HG02870 (cell line): Measurements from ENCODE around the gene EZR.
"Not testable (repeated sequence)": the region's sequence is repeated elsewhere in the genome, so short reads cannot be mapped to it uniquely, and the experiment has no call there.

ENCODE experiments used
- ATAC-seq: cut with Tn5 transposase; IDR thresholded peaks from one replicate; pipeline ENCODE4 v1.9.1; 2021; ENCODE audit warnings: mild to moderate bottlenecking, moderate library complexity; ENCODE audit not compliant: unreplicated experiment

The EZR gene

DNA sequence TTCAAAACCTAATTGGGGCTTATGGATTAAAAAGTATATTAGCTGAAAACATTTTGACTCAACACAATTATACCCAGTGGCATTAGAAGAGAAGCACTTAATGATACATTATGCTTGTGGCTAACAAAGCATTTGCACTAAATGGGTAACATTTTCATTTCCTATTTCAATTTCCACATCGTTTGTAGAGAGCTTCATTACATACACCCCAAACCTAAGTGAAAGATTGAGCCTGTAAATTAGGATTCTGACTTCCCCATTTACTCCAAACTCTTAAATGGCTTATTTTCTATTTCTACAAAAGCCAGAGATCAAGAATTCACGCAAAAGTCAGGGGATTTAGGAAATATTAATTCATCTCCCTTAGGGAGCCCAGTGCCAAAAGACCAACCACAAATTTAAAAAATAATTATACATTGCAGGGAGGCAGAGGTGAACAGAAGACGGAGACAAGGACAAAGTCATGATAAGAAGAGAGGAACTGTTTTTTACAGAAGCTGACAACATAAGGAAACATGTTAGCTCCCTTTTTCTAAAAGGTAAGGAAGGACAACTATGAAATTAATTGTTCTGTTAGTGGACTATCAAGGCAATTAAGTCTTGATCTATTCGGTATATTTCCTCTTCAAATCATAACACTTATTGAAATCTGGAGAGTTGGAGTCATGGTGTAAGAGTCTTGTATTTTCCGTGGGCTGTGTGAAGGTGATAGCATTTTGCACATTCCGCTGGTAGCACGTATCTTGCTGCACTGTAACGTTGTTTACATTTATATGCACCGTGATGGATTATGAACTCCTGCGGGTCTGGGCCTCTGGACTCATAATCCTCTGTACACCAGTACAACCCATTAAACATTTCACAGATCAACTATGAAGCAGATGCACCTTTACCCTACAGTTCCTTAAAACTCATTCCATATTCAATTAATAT lies 24.8 kb upstream of the EZR start:
- no peak for ATAC-seq

DNA sequence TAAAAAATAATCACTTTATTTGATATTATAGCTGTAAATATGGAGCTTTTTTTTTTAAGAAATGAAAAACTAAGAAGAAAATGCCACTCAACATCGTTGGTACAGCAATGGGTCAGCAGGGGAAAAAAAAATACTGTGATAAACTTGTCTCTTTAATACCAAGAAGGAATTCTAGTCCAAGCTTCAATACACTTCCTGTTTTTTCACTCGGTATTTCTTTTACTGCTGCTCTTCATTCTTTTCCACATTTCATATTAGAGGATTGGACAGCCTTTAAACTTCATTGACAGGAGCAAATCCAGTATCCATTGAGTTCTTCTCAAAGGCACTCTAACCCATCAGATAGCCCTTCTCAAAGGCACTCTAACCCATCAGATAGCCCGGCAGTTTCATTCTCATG lies 22.2 kb upstream of the EZR start:
- no peak for ATAC-seq

DNA sequence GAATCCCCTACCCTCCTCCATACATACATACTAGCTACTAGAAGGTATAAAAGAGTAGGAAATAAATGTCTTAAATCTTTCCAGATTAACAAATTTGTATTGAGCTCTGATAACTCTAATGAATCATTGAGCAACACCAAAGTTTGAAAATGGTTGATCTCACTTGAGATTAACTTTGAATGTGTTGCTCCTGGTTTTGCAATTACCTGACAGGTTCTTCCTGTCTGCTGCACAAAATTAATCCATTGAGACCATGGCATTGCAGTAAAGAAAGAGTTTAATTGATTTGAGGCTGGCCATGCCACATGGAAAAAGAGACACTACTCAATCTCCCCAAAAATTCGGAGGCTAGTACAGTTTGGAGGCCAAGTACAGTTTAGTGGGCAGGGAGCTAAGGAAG lies 21.3 kb upstream of the EZR start:
- no peak for ATAC-seq

DNA sequence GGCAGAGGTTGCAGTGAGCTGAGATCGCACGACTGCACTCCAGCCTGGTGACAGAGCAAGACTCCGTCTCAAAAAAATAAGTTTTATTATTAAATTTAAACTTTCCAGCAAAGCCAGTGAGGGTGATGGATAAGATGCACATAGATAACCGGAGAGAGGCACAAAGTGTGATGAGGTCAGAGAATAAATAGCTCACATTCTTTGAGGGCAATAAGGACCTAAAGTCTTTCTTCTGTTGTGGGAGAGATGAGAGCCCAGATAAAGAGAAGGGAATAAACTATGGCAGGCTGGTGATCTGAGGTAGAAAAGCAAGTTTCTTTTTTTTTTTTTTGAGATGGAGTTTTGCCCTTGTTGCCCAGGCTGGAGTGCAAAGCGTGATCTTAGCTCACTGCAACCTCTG lies 20.6 kb upstream of the EZR start:
- ATAC-seq = no peak

DNA sequence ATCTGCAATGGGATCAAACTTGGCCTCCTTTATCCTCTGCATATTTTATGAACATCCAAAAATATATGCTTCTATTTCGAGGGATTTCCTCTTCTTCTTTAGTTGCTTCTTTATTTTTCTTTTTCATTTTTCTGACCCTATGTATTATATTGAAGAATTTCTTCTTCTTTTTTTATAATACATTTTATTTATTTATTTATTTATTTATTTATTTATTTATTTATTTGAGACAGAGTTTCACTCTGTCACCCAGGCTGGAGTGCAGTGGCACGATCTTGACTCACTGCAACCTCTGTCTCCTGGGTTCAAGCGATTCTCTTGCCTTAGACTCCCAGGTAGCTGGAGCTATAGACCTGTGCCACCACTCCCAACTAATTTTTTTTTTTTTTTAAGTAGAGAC lies 19.6 kb upstream of the EZR start:
- ATAC-seq = not testable (repeated sequence)

DNA sequence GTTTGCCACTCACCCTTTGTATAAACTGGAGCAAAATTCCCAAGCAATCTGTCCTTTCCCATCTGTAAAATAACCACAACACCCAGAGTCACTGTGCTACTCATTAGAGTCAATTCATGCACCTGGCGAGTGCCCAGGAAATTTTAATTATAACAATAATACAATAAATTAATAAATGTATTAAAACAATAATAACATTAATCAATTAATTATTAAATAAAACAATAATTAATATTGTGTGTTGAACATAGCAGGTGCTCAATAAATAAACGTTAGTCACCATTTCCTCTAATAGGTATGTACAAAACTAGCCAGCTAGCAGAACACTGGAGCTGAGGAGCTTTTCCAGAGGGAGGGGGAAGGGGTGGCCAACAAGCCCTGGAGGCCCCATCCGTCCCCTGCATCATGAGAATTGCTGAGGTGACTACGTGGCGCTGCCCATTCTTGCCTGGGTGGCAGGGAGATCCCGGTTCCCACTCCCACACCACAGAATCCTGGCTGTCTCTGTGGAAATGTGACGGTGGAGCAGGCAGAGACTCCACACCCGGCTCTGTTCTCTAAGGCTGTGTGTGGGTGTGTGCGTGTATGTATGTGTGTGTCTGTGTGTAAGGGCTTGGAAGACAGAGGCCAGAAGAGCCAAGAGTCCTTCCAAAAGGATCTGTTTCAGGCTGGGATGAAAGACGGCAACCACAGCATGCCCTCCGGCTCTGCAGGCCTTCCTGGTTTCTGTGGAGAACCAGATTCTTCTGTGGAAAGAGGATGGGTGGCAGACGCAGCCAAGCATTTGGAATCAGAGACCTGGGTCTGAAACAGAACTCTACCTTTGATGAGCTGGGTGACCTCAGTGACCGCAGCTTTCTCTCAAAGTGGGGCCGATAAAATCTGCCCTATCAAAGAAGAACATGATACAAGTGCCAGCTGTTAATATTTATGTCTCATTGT lies 18.8 kb upstream of the EZR start:
- no peak for ATAC-seq

DNA sequence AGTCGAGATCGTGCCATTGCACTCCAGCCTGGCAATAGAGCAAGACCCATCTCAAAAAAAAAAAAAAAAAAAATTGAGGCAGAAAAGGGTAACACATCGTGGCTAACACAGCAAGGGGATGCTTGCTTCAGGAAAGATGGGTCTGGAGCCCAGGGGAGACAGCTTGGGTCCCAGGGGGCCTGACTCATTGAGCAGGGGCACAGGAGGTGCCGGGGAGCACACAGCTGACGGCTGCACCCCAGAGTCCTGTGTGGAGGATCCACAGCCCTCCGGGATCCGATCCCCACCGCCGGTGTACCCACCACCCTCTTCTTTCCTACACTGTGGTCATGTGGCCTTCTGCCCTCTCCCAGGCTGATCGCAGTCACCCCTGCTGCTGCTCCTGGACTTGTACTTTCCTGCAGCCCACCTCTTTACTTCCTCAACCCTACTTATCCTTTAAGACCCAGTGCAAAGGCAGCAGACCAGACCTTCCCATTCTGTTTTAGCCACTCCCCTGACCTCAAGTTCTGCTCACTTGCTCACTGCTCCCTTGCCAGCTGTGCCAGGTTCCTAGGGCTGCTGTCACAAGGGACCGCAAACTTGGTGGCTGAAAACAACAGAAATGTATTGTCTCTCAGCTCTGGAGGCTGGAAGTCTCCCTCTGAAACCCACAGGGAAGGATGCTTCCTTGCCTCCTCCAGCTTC lies 17.6 kb upstream of the EZR start:
- ATAC-seq = no peak

DNA sequence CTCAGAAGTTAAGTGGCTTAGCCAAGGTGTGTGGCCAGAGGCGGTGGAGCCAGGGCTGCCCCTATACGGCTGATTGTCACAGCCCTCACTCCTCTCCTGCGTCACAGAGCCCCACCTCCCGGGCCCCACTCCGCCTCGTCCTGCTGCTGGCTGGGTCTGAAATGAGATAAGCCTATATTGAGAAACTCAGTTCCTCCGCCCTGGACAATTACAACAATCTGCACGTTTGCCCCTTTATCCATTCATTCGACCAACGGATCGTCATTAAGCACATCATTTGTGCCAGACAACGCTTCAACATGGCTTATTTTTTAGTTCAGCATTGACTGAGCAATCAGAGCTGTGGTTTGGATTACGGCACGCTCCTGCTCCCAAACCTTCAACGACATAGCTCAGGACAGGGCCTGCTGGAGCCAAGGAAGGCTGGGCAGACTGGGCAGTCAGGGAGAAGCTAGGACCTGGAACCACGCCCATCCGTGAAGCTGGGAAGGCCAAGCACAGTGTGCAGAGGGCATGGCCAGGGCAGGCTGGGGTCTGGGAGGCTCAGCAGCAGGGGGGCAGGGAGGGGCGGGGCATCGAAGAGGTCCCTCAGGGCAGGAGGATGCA lies 16.6 kb upstream of the EZR start:
- ATAC-seq = no peak

DNA sequence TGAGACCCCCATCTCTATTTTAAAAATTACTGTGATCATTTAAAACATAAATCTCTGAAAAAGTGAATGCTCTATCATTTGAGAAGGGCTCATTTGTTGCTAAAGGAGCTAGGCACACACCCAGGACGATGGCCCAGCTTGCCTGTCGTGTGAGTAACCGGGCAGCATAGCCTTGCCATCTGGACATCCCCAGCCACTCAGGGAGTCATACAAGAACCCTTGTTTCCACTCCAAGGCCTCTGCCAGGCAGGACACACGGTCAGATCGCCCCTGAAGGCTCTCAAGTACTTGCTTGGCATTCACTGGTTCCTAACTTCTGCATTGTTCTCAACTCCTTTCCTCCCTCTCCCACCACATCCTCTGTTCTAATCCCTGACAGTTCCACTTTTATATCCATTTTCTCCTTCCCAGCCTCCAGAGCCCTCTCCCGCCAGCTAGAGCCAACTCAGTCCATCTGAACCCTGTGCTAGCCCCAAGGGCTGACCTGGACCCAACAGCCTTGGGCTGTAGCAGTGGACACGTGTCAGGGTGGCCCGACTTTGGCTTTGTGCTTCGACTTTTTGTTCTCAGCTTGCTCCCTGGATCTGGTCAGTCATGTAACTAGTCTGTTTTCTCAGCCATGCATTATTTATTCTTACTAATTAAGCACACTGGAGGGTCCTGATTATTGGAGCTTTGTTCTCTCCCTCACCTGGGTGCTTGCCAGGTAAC lies 15.7 kb upstream of the EZR start:
- no peak for ATAC-seq

DNA sequence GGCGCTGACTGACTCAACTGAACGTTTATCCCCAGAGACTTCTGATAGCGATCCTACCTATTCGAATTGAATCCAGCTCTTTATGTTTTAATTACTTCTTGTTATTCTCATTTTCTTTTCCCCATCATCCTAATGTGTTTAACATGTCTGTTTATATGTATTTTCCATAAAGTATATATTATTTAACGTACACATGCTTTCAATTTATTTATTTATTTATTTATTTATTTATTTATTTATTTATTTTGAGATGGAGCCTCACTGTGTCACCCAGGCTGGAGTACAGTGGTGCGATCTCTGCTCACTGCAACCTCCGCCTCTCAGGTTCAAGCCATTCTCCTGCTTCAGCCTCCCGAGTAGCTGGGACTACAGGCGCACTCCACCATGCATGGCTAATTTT lies 13.6 kb upstream of the EZR start:
- not testable (repeated sequence) for ATAC-seq

DNA sequence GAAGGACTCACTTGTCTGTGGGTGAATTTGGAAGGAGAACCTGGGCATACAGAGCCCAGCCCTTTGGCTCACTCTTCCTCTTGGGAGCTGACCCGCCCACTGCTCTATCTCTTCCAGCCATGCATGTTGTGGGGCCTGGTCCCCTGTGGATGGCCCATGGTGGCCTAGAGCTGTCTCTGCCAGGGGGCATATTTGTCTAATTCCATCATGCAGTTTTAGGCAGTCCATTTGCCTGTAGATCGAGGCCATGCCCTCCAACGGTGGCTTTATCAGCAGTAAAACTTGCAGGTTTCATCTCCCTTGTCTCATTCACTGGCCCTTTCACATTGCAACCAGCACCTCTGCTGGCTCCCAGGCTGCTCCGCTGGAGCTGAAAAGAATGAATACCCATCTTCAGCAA lies 12.9 kb upstream of the EZR start:
- no peak for ATAC-seq

DNA sequence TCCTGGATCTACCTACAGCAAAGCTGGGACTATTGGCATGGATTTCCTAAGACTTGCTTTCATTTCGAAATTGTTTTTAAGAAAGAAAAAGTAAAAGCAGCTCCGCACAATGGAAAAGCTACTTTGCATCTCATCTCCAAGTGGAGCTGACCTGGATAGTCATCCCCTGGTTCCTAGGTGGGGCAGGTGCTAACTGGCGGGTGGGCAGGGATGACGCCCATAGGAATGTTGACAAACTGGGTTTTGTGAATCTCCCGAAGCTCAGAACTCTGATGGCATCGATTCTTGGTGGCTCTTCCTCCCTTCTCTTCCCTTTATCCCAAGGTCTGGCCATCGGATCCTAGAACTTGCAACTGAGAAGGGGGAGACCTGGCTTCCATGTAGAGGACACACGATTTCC lies 12.4 kb upstream of the EZR start:
- no peak for ATAC-seq

DNA sequence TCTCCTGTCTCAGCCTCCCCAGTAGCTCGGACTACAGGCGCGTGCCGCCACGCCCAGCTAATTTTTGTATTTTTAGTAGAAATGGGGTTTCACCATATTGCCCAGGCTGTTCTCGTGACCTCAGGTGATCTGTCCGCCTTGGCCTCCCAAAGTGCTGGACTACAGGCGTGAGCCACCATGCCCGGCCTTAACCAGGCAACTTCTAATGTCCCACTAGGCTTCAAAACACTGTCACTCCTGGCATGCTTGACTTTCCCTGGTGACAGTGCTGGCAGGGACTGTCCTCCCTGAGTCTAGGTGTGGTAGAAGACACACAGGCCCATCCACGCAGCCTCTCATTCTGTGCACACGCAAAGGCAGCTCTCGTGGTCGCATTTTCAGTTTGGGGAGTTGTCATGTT lies 11.6 kb upstream of the EZR start:
- ATAC-seq = no peak

DNA sequence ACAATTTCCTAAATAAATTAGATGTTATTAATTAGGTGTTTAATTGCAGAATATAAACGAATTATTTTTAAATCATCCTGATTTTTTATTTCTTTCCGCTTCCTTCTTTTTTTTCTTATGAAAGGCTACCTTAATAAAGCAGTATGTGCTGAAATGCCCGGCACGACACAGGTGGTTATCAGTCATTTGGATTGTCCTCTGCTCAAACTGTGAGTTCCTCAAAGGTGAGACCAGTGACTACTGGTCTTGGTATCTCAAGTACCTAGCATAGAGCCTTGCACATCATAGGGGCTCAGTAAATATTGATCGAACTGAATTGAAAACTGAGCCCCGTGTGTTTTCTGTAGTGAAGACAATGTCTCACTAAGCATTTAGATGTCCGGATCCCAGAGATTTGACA lies 9.6 kb upstream of the EZR start:
- no peak for ATAC-seq

DNA sequence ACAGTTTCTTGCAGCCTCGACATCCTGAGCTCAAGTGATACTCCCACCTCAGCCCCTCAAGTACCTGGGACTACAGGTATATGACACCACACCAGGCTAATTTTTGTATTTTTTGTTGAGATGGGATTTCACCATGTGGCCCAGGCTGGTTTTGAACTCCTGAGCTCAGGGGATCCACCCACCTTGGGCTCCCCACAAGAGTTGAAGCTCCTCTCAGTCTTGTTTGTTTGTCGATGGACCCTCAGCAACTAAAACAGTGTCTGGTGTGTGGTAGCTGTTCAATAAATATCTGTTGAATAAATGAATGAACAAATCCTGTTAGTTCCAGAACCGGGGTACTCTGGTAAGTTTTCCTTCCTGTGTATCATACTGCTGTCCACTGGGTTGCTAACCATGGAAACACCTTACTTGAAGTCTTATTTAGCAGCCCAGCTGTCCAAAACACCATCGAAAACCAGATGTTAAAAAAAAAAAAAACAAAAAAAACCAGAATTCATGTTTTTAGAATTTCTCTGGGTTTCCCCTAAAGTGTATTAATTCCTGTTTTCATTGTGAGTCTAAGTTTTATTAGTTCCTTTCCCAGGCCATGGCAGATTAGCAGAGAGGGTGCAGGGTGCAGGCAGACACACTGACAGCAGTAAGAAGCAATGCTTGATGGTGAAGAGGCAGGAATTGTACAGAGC lies 7.8 kb upstream of the EZR start:
- peak; percentile 68 for ATAC-seq

DNA sequence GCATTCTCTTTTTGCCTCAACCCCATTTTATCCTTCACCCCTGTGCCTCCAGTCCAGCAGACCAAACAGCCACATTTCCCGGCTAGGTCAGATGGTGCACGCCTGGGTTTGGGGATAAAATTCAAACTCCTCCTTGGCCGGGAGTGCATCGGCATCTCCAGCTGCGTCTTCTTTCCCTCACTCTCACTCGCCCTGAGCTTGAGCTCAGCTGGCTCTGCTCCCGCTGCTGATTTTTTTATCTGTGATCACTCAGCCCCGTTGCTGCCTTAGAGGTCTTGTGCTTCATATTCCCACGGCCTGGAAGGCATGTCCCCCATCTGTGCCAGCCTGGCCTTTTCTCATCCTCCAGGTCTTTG lies 6.8 kb upstream of the EZR start:
- ATAC-seq = no peak

DNA sequence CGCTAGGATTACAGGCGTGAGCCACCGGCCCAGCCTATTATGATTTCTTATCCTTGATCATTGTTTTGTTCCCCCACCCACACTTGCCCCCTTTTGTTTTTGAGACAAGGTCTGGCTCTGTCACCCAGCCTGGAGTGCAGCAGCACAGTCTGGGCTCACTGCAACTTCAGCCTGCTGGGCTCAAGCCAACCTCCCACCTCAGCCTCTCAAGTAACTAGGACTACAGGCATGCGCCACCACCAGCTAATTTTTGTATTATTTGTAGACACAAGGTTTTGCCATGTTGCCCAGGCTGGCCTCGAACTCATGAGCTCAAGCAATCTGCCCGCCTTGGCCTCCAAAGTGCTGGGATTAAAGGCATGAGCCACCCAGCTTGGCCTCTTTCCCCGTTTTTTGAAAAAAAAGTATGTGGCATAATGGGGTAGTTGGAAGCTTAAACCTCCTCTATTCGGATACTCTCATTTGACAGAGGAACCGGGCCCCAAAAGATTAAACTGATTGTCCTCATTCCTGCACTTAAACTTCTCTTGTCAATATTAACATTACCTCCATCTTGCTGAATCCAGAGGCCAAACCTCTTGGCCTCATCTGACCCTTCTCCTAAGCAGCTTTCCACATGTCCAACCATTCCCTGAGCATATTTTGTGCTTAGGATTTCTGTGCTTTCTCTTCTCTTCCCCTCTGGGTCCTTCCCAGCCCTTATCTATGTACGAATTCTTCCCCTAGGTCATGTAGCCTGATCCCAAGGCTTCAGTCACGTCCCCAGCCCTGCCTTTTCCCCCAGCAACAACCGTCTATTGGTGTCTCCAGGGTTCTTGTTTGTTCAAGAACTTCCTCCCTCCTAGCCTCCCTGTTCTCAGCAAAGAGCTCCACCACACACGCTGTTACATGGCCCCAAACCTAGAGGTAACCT lies 6.1 kb upstream of the EZR start:
- ATAC-seq = no peak

DNA sequence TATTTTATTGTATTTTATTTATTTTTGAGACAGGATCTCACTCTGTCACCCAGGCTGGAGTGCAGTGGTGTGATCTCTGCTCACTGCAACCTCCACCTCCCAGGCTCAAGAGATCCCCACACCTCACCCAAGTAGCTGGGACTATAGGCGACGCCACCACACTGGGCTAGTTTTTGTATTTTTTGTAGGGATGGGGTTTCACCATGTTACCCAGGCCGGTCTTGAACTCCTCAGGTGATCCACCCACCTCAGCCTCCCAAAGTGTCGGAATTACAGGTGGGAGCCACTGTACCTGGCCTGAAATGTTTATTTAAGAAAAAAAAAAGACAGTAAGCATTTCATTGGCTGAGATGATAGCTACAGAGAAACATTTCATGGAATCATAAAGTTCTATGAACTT lies 4.4 kb upstream of the EZR start:
- not testable (repeated sequence) for ATAC-seq
